Fibroblast of the aortic adventitia (primary cell): ENCODE results near the gene UIMC1. TPM values are rescaled to one million over a fixed set of nuclear protein-coding genes. Genes with fewer than 3 reads are reported as not detected.
A peak's percentile ranks its signal among the peaks of the same experiment; 100 is the strongest.

Experiments
- DNase-seq: peaks from one replicate; pipeline ENCODE4 v3.0.0-alpha.2; 2010; ENCODE audit warnings: low read depth
- H3K4me3 ChIP-seq: 2 replicates; pipeline ENCODE4 v1.5.1; 2011; ENCODE audit warnings: low read depth, mild to moderate bottlenecking, control low read depth, low read length, moderate library complexity
- CTCF ChIP-seq: IDR thresholded peaks from 2 replicates; pipeline ENCODE4 v1.5.1; 2011; ENCODE audit warnings: mild to moderate bottlenecking, low read length, control low read depth, inconsistent platforms; ENCODE audit not compliant: insufficient read depth
- total RNA-seq: library from RNA; depleted of rRNA; stranded (reverse); fragments of >200 nt; gene quantifications from 2 replicates; pipeline ENCODE4 v1.2.3, GENCODE V29; 2012; ENCODE audit warnings: low replicate concordance

Gene UIMC1
- total RNA-seq, 1 donor = 34.7 TPM

- DNase-seq = no peak
- TF ChIP-seq CTCF = no peak
- H3K4me3 ChIP-seq = no peak overlapping the region
These were observed 119.2 kb downstream of the UIMC1 start for GRCh38 chr5:176887252-176887849.

- no peak overlapping the region for H3K4me3 ChIP-seq
- DNase-seq = no peak
- TF ChIP-seq CTCF = no peak
These were observed 120.0 kb downstream of the UIMC1 start for GRCh38 chr5:176886336-176887251.

GRCh38 chr5:176884571-176884890 lies 122.0 kb downstream of the UIMC1 start:
- H3K4me3 ChIP-seq = no peak overlapping the region
- DNase-seq = no peak
- TF ChIP-seq CTCF = no peak

DNA sequence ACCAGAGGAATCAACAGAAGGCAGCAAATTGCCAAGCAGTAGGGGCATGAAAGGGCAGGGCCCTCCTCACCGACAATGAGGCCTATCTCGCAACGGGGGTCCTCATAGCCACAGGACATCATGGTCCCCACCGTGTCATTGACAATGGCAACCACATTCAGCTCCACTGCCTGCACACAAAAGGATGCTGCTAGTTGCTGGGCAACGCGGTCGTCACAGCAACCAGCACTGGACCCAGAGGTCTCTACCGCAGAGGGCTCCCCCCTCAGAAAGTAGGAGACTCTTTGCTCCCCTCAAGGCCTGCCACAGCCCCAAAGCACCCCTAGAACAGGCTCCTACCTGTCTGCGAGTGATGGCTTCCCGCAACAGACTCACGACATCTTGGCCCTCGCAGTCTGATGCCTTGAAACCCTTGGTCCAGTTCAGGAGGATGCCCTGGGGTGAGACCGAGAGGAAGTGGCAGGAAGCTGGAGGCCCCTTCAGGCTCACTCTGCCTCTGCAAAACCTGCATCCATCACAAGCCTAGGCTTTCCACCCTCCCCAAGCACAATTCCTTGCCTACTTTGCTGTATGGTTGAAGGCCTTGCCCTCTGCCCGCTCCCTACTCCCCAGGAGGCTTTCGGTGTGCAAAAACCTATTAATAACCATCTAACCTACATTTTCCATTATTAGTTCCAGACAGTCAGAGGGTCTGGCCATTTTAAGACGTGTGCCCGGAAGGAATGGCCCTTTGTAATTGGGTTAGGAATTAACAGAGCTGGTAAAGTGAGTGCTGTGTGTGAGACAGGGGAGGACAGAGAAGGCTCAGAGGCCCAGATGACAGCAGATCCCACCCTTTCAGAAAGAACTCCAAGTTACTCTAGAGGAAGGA lies 122.6 kb downstream of the UIMC1 start:
- DNase-seq = no peak
- no peak overlapping the region for H3K4me3 ChIP-seq
- TF ChIP-seq CTCF = no peak

GRCh38 chr5:176882567-176882903 lies 124.0 kb downstream of the UIMC1 start:
- TF ChIP-seq CTCF = no peak
- H3K4me3 ChIP-seq = no peak overlapping the region
- DNase-seq = peak; percentile 5

- no peak for TF ChIP-seq CTCF
- no peak for DNase-seq
- no peak overlapping the region for H3K4me3 ChIP-seq
These were observed 124.6 kb downstream of the UIMC1 start for GRCh38 chr5:176881816-176882566.
